HCT116 (cell line): ENCODE measurements around the gene FGD4. TPM values are rescaled to one million over a fixed set of nuclear protein-coding genes. Genes with fewer than 3 reads are reported as not detected.

Experiments
- ATAC-seq: fragments of 200-7000 bp; cut with Tn5 transposase; 2 replicates; pipeline ENCODE4 v1.9.1; 2020; ENCODE audit warnings: mild to moderate bottlenecking, moderate library complexity
- BruUV-seq: library from RNA; stranded (reverse); fragments of 400-500 nt; replicated peaks from 2 replicates; lab custom pipeline; 2021; lab: Mats Ljungman, UMichigan
- CTCF ChIA-PET: fragments of 300-600 bp; sonication (Branson Sonifier 250); formaldehyde crosslinking; loops from one replicate; lab custom pipeline; 2021; ENCODE audit warnings: antibody characterized with exemption; lab: Charles Lee
- POLR2A ChIA-PET: fragments of 300-600, 350-600 bp; sonication (Branson Sonifier 250); formaldehyde crosslinking; loops from one replicate; lab custom pipeline; 2021; ENCODE audit warnings: antibody characterized with exemption; lab: Charles Lee
- RAD21 ChIA-PET, 2 experiments: fragments of 300-600 bp; sonication (Branson Sonifier 250); formaldehyde crosslinking; loops; one replicate each; lab custom pipeline; 2023; ENCODE audit warnings: low total read pairs in 2 of 2; ENCODE audit not compliant: uncharacterized antibody in 2 of 2, unreplicated experiment in 2 of 2, low non-redundant PET in 1 of 2; lab: Charles Lee
- DNase-seq: peaks from one replicate; pipeline ENCODE4 v3.0.0-alpha.2; 2010; ENCODE audit warnings: low read depth, low spot score
- H2AFZ ChIP-seq: fragments of 200-600 bp; shearing (Covaris generic), sonication (generic); 2 replicates; pipeline ENCODE4 v1.6.1; 2017; ENCODE audit warnings: low read depth, mixed run types, mixed read lengths, antibody characterized with exemption, low read length; ENCODE audit not compliant: poor library complexity, severe bottlenecking
- H3K27ac ChIP-seq: 2 replicates; pipeline ENCODE4 v1.5.1; 2012; ENCODE audit warnings: low read depth, low read length
- H3K27me3 ChIP-seq: fragments of 200-600 bp; sonication (generic); 2 replicates; pipeline ENCODE4 v1.6.1; 2016; ENCODE audit warnings: mixed run types, low read length, mixed read lengths; ENCODE audit not compliant: insufficient read depth
- H3K36me3 ChIP-seq, 2 experiments: fragments of 200-500 bp in 1 of 2; fragments of 200-600 bp in 1 of 2; sonication (Bioruptor generic) in 1 of 2; sonication (generic) in 1 of 2; 2 replicates each; pipeline versions ENCODE4 v1.5.1 to v1.6.1; 2014 to 2016; ENCODE audit warnings: low read length in 2 of 2, inconsistent platforms in 1 of 2, mixed read lengths in 1 of 2, mixed run types in 1 of 2; ENCODE audit not compliant: insufficient read depth in 2 of 2, control insufficient read depth in 1 of 2
- H3K4me1 ChIP-seq, 2 experiments: fragments of 200-600 bp in 1 of 2; sonication (generic) in 1 of 2; 2 replicates each; pipeline versions ENCODE4 v1.5.1 to v1.6.1; 2012 to 2017; ENCODE audit warnings: low read length in 2 of 2, inconsistent platforms in 1 of 2, mild to moderate bottlenecking in 1 of 2, mixed read lengths in 1 of 2, mixed run types in 1 of 2, moderate library complexity in 1 of 2; ENCODE audit not compliant: insufficient read depth in 2 of 2, control insufficient read depth in 1 of 2
- H3K4me2 ChIP-seq: fragments of 200-600 bp; sonication (generic); 2 replicates; pipeline ENCODE4 v1.6.1; 2017; ENCODE audit warnings: mixed run types, low read length, mixed read lengths
- H3K4me3 ChIP-seq, 2 experiments: fragments of 200-600 bp in 1 of 2; sonication (generic) in 1 of 2; replicated peaks in 1 of 2; 2 replicates each; pipeline ENCODE4 v1.5.1; 2011 to 2016; ENCODE audit warnings: low read length in 2 of 2, control low read depth in 1 of 2, low read depth in 1 of 2, mild to moderate bottlenecking in 1 of 2, mixed read lengths in 1 of 2, mixed run types in 1 of 2
- H3K79me2 ChIP-seq: fragments of 200-600 bp; sonication (generic); 2 replicates; pipeline ENCODE4 v1.6.1; 2017; ENCODE audit warnings: mild to moderate bottlenecking, mixed run types, low read length, moderate library complexity, mixed read lengths; ENCODE audit not compliant: insufficient read depth
- H3K9ac ChIP-seq: fragments of 200-600 bp; sonication (generic); 2 replicates; pipeline ENCODE4 v1.6.1; 2016; ENCODE audit warnings: low read length, mixed read lengths
- H3K9me2 ChIP-seq: fragments of 200-600 bp; sonication (generic), shearing (Covaris generic); 2 replicates; pipeline ENCODE4 v1.6.1; 2017; ENCODE audit warnings: mixed run types, mild to moderate bottlenecking, moderate library complexity; ENCODE audit not compliant: insufficient read depth
- H3K9me3 ChIP-seq, 2 experiments: fragments of 200-500 bp in 1 of 2; fragments of 200-600 bp in 1 of 2; sonication (Bioruptor generic) in 1 of 2; sonication (generic) in 1 of 2; 2 replicates each; pipeline ENCODE4 v1.6.1; 2014 to 2017; ENCODE audit warnings: low read length in 2 of 2, mixed read lengths in 2 of 2, inconsistent platforms in 1 of 2, low read depth in 1 of 2, mild to moderate bottlenecking in 1 of 2, mixed run types in 1 of 2, moderate library complexity in 1 of 2; ENCODE audit not compliant: control insufficient read depth in 1 of 2, insufficient read depth in 1 of 2
- H4K20me1 ChIP-seq: fragments of 200-600 bp; sonication (generic), shearing (Covaris generic); 2 replicates; pipeline ENCODE4 v1.6.1; 2017; ENCODE audit warnings: mixed run types, mild to moderate bottlenecking, moderate library complexity; ENCODE audit not compliant: insufficient read depth
- CBX3 ChIP-seq: IDR thresholded peaks from 2 replicates; pipeline ENCODE4 v1.6.1; 2012; ENCODE audit warnings: low read depth
- CEBPB ChIP-seq: IDR thresholded peaks from 2 replicates; pipeline ENCODE4 v1.6.1; 2012; ENCODE audit warnings: low read depth
- EGR1 ChIP-seq: IDR thresholded peaks from 2 replicates; pipeline ENCODE4 v1.6.1; 2012; ENCODE audit warnings: low read depth
- ELF1 ChIP-seq: IDR thresholded peaks from 2 replicates; pipeline ENCODE4 v1.6.1; 2012; ENCODE audit warnings: low read depth, borderline replicate concordance
- EZH2 ChIP-seq: fragments of 200-600 bp; sonication (generic); IDR thresholded peaks from 2 replicates; pipeline ENCODE4 v1.6.1; 2017; ENCODE audit warnings: antibody characterized with exemption, mixed run types
- EZH2phosphoT487 ChIP-seq: fragments of 200-600 bp; IDR thresholded peaks from 2 replicates; pipeline ENCODE4 v1.6.1; 2018; ENCODE audit warnings: antibody characterized with exemption, borderline replicate concordance
- POLR2A ChIP-seq: IDR thresholded peaks from 2 replicates; pipeline ENCODE4 v1.7.0; 2011; ENCODE audit warnings: borderline replicate concordance; ENCODE audit not compliant: insufficient read depth, insufficient read length; ENCODE audit errors: extremely low read depth
- POLR2AphosphoS5 ChIP-seq: IDR thresholded peaks from 2 replicates; pipeline ENCODE4 v1.6.1; 2011; ENCODE audit warnings: mild to moderate bottlenecking, low read depth, low read length, moderate library complexity
- YY1 ChIP-seq: IDR thresholded peaks from 2 replicates; pipeline ENCODE4 v1.6.1; 2011; ENCODE audit warnings: low read length, low read depth, moderate library complexity, mild to moderate bottlenecking; ENCODE audit not compliant: insufficient replicate concordance; ENCODE audit errors: extremely low read depth
- intact Hi-C: fragments of 100-400 bp; cut with micrococcal nuclease; formaldehyde crosslinking; loops from 2 replicates; pipeline ENCODE4 v1.10.0; 2022
- total RNA-seq: library from RNA; stranded (reverse); gene quantifications from one replicate; pipeline ENCODE4 v1.2.1, GENCODE V29; 2021; ENCODE audit not compliant: unreplicated experiment
- TF ChIP-seq, protein P1 (sequence below): IDR thresholded peaks from 2 replicates; pipeline ENCODE4 v1.6.1; 2012
- TF ChIP-seq, protein P2 (sequence below): IDR thresholded peaks from 2 replicates; pipeline ENCODE4 v1.6.1; 2012; ENCODE audit warnings: low read depth

The FGD4 gene
- total RNA-seq, 1 experiment from 2014 or later = 7.7 TPM

DNA sequence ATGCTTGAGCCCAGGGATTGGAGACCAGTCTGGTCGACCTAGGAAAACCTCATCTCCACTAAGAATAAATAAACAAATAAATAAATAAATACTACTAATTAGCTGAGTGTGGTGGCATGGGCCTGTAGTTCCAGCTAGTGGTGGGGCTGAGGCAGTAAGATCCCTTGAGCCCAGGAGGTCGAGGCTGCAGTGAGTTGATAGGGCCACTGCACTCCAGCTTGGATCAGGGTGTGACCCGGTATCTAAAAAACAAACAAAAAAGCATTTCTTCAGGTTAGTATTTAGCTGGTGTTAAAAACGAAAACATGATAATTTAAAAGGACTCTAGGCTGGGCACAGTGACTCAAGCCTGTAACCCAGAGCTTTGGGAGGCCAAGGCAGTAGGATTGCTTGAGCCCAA, 1.2 kb upstream of the FGD4 start:
- Histone ChIP-seq H3K27ac (no peak overlapping the region), H3K9me3 (no peaks in the 10 kb centered on the region), H3K4me1 (peaks cover 13 to 23% of the 10 kb centered on the region in 2 experiments), H3K27me3 (no peaks in the 10 kb centered on the region), H3K9ac (no peak overlapping the region), H3K79me2 (peaks cover 14% of the 10 kb centered on the region), H3K9me2 (no peaks in the 10 kb centered on the region), H3K4me3 (no peak overlapping the region), H2AFZ (peak overlapping the region; percentile 86), H4K20me1 (no peaks in the 10 kb centered on the region), H3K36me3 (no peaks in the 10 kb centered on the region), H3K4me2 (peak overlapping the region; percentile 86)
- ChIA-PET CTCF (interaction anchor here (0.7 to 1.2 kb wide), 2 partner anchors 36 to 358 kb away, joined by 3 read pairs; partner anchors contain the start of gene YARS2), POLR2A (no interaction called here), RAD21 (no interaction called here)
- TF ChIP-seq EGR1 (no peak), CBX3 (no peak), CEBPB (no peak), EZH2 (no peak), POLR2AphosphoS5 (no peak), EZH2phosphoT487 (no peak), POLR2A (no peak), YY1 (no peak), ELF1 (no peak)
- TF ChIP-seq, protein P1, sequence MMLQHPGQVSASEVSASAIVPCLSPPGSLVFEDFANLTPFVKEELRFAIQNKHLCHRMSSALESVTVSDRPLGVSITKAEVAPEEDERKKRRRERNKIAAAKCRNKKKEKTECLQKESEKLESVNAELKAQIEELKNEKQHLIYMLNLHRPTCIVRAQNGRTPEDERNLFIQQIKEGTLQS = no peak
- TF ChIP-seq, protein P2, sequence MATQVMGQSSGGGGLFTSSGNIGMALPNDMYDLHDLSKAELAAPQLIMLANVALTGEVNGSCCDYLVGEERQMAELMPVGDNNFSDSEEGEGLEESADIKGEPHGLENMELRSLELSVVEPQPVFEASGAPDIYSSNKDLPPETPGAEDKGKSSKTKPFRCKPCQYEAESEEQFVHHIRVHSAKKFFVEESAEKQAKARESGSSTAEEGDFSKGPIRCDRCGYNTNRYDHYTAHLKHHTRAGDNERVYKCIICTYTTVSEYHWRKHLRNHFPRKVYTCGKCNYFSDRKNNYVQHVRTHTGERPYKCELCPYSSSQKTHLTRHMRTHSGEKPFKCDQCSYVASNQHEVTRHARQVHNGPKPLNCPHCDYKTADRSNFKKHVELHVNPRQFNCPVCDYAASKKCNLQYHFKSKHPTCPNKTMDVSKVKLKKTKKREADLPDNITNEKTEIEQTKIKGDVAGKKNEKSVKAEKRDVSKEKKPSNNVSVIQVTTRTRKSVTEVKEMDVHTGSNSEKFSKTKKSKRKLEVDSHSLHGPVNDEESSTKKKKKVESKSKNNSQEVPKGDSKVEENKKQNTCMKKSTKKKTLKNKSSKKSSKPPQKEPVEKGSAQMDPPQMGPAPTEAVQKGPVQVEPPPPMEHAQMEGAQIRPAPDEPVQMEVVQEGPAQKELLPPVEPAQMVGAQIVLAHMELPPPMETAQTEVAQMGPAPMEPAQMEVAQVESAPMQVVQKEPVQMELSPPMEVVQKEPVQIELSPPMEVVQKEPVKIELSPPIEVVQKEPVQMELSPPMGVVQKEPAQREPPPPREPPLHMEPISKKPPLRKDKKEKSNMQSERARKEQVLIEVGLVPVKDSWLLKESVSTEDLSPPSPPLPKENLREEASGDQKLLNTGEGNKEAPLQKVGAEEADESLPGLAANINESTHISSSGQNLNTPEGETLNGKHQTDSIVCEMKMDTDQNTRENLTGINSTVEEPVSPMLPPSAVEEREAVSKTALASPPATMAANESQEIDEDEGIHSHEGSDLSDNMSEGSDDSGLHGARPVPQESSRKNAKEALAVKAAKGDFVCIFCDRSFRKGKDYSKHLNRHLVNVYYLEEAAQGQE = no peak
- intact Hi-C loops = no loop called here
- no TSS peak for BruUV-seq
- ATAC-seq = no peak
- DNase-seq = no peak
